ENCODE results near the gene C17orf75.

GRCh38 chr17:32327911-32328310 lies 14.1 kb downstream of the C17orf75 start:
- TF ChIP-seq, protein P1, sequence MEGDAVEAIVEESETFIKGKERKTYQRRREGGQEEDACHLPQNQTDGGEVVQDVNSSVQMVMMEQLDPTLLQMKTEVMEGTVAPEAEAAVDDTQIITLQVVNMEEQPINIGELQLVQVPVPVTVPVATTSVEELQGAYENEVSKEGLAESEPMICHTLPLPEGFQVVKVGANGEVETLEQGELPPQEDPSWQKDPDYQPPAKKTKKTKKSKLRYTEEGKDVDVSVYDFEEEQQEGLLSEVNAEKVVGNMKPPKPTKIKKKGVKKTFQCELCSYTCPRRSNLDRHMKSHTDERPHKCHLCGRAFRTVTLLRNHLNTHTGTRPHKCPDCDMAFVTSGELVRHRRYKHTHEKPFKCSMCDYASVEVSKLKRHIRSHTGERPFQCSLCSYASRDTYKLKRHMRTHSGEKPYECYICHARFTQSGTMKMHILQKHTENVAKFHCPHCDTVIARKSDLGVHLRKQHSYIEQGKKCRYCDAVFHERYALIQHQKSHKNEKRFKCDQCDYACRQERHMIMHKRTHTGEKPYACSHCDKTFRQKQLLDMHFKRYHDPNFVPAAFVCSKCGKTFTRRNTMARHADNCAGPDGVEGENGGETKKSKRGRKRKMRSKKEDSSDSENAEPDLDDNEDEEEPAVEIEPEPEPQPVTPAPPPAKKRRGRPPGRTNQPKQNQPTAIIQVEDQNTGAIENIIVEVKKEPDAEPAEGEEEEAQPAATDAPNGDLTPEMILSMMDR (IDR thresholded peaks at IDR 0.05; ENCODE audit: insufficient read depth, low read length, poor library complexity, severe bottlenecking): no peak
- TF ChIP-seq EZH2phosphoT487 (conservative IDR thresholded peaks at IDR 0.05; ENCODE audit: low read length): no peak

Measured in SU-DHL-6 (cell line).